GM21367 (cell line): Measurements from ENCODE around the gene NPDC1.

Experiments
- ATAC-seq: cut with Tn5 transposase; IDR thresholded peaks from one replicate; pipeline ENCODE4 v1.9.1; 2021; ENCODE audit not compliant: unreplicated experiment

Gene NPDC1

GRCh38 chr9:136995772-136996311 is 50.1 kb downstream of the NPDC1 start:
- no peak for ATAC-seq

GRCh38 chr9:136995362-136995761 is 50.6 kb downstream of the NPDC1 start:
- ATAC-seq, result no peak

GRCh38 chr9:136994888-136995230 is 51.1 kb downstream of the NPDC1 start:
- no peak for ATAC-seq

DNA sequence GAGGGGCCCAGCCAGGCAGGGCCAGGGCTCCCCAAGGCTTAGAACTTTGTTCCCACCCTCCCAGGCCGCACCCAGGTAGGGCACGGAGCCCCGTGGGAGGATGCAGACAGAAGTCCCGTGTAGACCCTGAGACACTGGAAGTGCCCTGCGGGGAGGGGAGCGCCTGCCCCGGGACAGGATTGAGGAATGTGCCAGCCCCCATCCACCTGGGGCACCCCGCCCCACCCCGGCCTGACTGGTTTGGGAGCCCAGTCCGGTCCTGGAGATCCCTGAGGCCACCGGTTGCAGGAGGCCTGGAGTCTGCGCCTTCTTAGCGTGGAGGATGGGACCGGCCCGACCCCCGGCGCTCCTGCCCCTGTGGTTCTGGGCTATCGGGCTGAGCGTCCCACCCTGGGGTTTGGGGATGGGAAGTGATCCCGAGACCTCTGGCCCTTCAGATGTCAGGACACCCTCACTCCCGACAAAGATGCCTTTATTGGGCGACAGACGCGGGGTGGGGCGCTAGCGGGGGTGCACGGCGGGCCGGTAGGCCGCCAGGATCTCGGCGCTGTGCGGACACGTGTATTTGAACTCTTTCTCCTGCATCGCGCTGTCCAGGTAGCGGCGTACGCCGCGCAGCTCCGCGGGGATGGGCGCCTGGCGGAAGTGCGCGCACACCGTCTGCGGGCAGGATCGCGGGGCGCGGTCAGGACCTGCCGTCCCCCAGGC is 51.6 kb downstream of the NPDC1 start:
- ATAC-seq, result no peak

DNA sequence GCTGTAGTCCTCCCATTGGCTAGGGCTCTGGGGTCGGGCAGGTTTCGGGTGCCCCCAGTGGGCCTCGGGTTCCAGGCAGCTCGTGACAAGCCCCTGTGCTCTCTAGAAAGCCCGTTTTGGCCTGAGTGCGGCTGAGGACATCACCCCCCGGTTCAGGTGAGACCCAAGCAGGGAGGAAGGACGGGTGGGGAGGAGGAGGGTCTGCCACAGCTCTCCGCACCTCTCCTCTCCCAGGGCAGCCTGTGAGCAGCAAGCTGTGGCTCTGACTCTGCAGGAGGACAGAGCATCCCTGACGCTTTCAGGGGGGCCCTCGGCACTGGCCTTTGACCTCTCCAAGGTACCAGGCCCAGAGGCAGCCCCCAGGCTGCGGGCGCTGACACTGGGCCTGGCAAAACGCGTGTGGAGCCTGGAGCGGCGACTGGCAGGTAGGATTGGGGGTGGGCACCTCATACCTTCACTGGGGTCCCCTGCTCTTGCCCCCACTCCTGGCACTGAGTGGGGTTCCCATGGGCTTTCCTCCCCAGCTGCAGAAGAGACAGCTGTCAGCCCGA is 53.1 kb downstream of the NPDC1 start:
- ATAC-seq, result no peak

GRCh38 chr9:136991993-136992818 is 53.8 kb downstream of the NPDC1 start, which contains the start of gene PAXX:
TSS of gene PAXX (plus strand) at chr9:136992422. CDS start at chr9:136992444, 22 bp downstream.
- ATAC-seq, result peak; percentile 66

- no peak for ATAC-seq
Measured at GRCh38 chr9:136990242-136990911, 55.6 kb downstream of the NPDC1 start.
